Head of caudate nucleus (tissue), 42 donors: ENCODE results near the gene TAF3.
A peak's percentile ranks its signal among the peaks of the same experiment; 100 is the strongest.

Experiments
- DNase-seq, 42 donors: peaks; one replicate each; pipeline versions ENCODE4 v3.0.0 to v3.0.0-alpha.2; 2020 to 2021; ENCODE audit warnings: mixed read lengths in 7 of 42
- intact Hi-C: fragments of 100-400 bp; cut with DNase I; formaldehyde crosslinking; loops from one replicate; pipeline ENCODE4 v1.15.0; 2022

Gene TAF3

DNA sequence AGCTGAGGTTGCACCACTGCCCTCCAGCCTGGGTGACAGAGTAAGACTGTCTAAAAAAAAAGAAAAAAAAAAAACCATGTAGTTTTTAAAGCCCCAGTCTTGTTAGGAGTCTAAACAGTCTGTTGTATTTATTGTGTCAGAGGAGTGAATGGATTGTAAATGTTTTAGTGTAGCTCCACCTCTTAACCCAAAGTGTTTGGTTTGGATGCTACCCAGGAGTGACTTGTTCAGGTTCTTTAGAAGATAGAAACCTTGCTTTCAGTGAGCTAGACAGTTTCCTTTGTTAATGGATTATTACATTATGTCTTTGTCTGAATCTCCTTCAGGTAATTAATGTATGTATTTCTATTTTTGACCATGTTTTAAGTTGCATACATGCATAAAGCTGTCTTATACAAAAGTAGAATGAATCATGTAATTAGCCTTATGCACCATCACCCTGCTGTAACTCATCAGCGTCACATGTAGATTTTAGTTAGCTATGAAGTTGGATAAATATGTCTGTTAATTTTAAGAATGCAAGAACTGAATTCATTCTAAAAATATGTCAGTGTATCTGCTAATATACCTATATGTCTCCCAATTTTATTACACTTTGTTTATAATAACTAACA is 97.7 kb downstream of the TAF3 start:
- intact Hi-C loops, result no loop called here
- DNase-seq, result no peak

- DNase-seq, result no peak
- intact Hi-C loops, result no loop called here
These were observed 99.4 kb downstream of the TAF3 start for GRCh38 chr10:7917736-7918135.

DNA sequence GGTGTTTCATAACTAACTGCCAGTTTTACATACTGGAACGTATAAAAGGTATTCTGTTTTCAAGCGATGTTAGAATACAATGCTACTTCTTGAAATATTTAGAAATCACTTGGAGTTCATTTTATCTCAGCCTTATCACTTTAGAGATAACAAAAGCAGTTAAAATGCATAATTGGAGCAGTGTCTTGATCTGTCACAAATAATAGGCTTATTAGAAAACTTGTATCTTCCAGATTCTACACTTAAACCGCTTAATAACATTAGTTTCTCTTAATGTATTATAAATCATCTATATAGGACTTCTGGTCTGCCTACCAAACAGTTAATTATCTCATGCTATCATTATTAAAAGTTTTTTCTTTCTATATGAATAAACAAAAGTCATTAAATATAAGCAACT is 104.4 kb downstream of the TAF3 start:
- intact Hi-C loops, result no loop called here
- no peak for DNase-seq

DNA sequence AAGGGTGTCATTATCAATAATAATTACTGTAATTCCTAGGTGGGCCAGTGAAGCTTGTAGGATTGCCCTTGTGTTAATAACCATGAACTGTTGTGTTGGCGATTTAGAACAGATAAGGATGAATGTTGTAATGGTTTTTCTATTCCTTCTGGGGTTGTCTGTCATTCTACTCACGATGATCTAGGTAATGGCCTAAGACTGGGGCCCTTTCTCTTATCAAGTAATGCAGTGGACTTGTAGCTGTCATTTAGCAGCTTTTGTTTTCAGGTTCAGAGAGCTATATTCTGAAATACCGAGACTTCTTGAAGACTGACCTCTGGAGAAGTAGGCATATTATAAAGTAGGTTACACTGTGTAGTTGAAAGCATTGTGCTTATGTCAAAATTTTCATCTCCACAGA is 110.2 kb downstream of the TAF3 start:
- no peak for DNase-seq
- intact Hi-C loops, result no loop called here

- no peak for DNase-seq
- intact Hi-C loops, result no loop called here
These were observed 114.2 kb downstream of the TAF3 start for GRCh38 chr10:7932301-7933036.

DNA sequence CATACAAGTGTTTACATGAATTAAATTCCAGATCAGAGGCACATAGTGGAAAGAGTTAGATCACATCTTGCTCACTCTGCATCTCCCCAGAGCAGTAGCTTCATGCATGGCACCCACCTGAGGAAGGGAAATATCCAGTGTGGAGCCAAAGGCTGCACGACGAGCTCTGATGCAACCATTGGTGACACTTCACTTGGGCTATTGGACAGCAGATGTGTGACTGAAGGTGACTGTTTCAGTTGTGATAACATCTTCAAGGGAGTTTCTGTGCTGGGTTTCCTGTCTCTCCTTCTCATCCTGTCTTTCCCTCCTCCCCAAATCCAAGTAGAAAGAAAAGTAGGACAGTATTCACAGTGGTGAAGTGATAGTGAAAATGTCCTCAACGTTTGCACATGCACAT is 115.0 kb downstream of the TAF3 start:
- intact Hi-C loops, result no loop called here
- no peak for DNase-seq

DNA sequence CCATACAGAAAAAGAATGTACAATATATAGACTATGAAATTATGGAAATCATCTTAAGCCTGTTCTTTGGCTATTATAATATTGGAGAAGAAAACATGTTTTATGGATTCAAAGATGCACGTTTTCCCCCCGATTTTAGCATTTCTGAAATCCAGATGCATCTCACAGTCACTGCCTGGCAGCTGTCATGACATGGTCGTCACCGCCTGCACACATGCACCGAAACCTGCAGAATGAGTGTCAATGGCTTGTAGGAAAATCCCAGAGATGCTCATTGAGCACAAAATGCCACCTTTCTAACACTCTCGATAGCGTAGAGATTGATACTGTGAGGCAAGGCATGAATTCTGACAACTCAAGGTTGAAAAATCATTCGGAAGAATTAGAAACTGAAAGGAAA is 115.5 kb downstream of the TAF3 start:
- intact Hi-C loops, result no loop called here

GRCh38 chr10:7937315-7937945 is 119.1 kb downstream of the TAF3 start:
- DNase-seq, result no peak
- intact Hi-C loops, result no loop called here

More for the DNA sequence above, 115.5 kb downstream of the TAF3 start:
- peak in 5 of 42 donors; percentile 4 to 52 (median 22) for DNase-seq

- intact Hi-C loops, result no loop called here
- no peak for DNase-seq
These were observed 123.3 kb downstream of the TAF3 start for GRCh38 chr10:7941576-7941975.

DNA sequence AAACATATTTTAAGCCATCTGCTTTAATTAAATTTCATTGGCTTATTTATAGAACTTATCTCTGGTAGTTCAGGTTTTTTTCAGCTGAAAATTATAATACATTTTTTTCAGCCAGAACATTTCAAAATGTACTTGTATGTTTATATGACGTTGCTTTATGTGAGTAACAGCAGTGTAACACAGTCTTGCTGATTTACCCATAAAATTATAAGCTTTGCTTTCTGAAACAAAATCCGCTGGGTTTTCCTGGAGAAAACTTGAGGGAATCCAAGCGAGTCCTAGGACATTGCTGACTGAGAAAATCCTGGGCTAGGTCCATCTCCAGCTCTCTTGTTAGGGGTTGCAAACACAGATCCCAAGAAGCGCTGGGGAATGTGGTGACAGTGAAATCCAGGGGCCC is 124.0 kb downstream of the TAF3 start:
- no peak for DNase-seq
- intact Hi-C loops, result no loop called here

GRCh38 chr10:7942859-7943258 is 124.6 kb downstream of the TAF3 start:
- intact Hi-C loops, result no loop called here

GRCh38 chr10:7944215-7944480 is 125.8 kb downstream of the TAF3 start:
- intact Hi-C loops, result no loop called here
- no peak for DNase-seq

More at GRCh38 chr10:7942859-7943258, 124.6 kb downstream of the TAF3 start:
- no peak for DNase-seq

- no peak for DNase-seq
- intact Hi-C loops, result no loop called here
These were observed 126.2 kb downstream of the TAF3 start for GRCh38 chr10:7944537-7944936.

DNA sequence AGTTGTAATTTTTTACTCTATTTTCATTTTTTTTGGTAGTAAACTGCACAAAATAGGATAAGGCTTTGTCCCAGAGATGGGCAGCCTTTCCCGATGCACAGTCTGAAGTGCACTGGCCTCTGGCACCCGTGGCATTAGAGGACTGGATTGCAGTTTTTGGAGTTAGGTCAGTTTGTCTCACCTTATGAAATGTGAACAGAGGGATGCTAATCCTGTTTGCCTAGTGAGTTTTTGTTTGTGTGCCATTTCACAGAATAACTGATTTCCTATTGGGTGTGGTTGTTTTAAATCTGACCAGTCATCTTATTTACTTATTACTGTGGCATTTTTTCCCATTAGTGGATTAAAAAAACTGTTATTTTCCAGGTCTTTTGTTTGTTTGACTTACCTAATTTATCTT is 126.7 kb downstream of the TAF3 start:
- intact Hi-C loops, result no loop called here
- no peak for DNase-seq

DNA sequence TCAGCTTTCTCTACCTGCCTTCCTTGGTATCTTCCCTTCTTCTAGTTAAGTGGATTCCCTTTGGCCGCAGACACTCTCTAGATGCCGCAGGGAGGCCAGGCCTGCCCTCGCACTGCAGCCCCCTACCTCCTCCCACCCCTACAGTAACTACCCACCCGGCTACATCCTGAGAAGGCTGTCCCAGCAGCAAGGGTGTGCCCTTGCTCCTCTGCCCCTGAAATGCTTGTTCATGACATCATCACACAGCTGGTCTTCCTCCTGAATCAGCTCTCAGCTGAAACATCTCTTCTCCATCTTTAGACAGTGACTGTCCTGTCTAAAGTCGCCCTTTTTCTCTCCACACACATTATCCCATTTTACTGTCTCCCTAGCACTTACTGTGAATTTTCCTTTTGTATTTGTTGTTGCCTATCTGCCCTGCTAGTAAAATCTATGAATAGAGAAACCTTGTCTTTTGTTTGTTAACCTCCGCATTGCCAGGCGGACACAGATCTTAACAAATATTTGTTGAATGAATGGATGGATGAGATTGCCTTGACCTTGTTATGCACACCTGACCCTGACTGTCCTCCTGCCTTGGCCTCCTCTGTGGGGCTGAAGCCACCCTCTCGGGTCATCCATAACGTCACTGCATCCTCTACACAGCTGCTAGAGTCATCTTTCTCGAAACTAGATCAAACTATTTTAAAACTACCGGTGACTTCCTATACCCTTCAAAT is 127.3 kb downstream of the TAF3 start:
- no peak for DNase-seq

DNA sequence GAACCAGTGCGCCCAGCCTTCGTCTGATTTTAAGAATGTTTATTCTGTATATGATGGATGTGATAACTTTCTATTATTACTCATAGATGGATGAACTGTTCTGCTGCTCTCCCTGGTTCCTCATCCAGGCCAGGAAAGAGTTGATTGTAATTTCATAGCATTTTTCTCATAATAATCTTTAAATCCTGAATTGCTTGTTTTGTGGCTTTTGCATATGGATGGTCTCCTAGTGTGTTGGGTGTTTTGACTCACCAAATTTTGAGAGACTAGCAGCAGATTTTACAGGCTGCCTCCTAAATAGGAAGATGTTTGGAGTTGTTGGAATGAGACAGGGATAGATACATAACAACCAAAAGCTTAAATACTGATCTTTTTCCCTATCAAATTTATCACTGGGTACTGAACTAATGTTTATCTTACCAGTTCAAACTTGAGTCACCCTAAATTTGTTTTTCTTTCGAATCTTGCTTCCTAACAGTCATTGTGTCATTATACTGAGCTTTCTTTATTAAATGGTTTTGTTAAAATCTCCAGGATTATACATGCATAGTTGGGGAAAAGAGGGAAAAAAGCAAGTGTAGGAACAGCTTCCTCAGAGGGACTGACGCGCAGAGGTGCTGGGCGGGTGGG is 130.2 kb downstream of the TAF3 start:
- intact Hi-C loops, result no loop called here
- DNase-seq, result no peak

More for the DNA sequence above, 127.3 kb downstream of the TAF3 start:
- intact Hi-C loops, result no loop called here

- no peak for DNase-seq
- intact Hi-C loops, result no loop called here
These were observed 132.9 kb downstream of the TAF3 start for GRCh38 chr10:7950981-7951847.

DNA sequence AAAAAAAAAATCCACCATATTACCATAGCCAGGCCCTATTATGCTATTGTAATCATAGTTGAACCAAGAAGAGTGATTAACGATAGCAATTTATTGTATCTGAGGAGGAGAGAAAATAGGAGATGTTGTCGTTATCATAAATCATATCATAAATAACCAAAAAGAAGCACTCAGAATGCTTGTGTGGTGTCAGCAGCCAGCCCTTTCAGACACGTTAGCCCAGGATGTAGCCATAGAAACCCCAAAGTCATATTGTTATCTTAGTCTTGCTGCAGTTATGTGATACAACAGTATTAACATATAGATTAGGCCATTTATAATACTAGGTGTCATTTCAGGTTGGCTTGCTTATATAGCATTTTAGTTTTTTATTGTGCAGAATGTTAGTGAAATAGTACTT is 134.0 kb downstream of the TAF3 start:
- no peak for DNase-seq
- intact Hi-C loops, result no loop called here

- DNase-seq, result no peak
- intact Hi-C loops, result no loop called here
These were observed 135.1 kb downstream of the TAF3 start for GRCh38 chr10:7953447-7953846.
